SK-N-SH (cell line): Measurements from ENCODE around the gene CDH22. TPM values are rescaled to one million over a fixed set of nuclear protein-coding genes. Genes with fewer than 3 reads are reported as not detected.

Source experiments
- CTCF ChIA-PET: fragments of 300-600, 350-600 bp; formaldehyde crosslinking; extraction: SDS; loops from one replicate; lab custom pipeline; 2021; lab: Yijun Ruan, JAX
- POLR2A ChIA-PET: fragments of 350-600 bp; sonication (Branson Sonifier 250); formaldehyde crosslinking; extraction: SDS; loops from one replicate; lab custom pipeline; 2020; ENCODE audit warnings: antibody characterized with exemption, inconsistent platforms; lab: Yijun Ruan, JAX
- DNase-seq: peaks from one replicate; pipeline ENCODE4 v3.0.0; 2012
- H2AFZ ChIP-seq: fragments of 200-600 bp; sonication (generic); 2 replicates; pipeline ENCODE4 v1.8.1; 2016; ENCODE audit warnings: antibody characterized with exemption, mild to moderate bottlenecking, low read depth
- H3F3A ChIP-seq: fragments of 200-600 bp; sonication (generic); replicated peaks from 2 replicates; pipeline ENCODE3; 2016; ENCODE audit warnings: antibody characterized with exemption, mild to moderate bottlenecking; ENCODE audit not compliant: insufficient read depth
- H3K27ac ChIP-seq, 2 experiments: fragments of 200-500 bp in 1 of 2; fragments of 200-600 bp in 1 of 2; sonication (Bioruptor generic) in 1 of 2; sonication (generic), shearing (Covaris generic) in 1 of 2; 2 replicates each; pipeline versions ENCODE4 v1.5.1 to v1.6.1; 2014 to 2016; ENCODE audit warnings: low read depth in 2 of 2, inconsistent platforms in 1 of 2, low read length in 1 of 2, mild to moderate bottlenecking in 1 of 2, mixed read lengths in 1 of 2
- H3K27me3 ChIP-seq: fragments of 200-600 bp; sonication (generic), shearing (Covaris generic); 2 replicates; pipeline ENCODE4 v1.6.1; 2016; ENCODE audit warnings: mixed run types; ENCODE audit not compliant: insufficient read depth
- H3K36me3 ChIP-seq, 2 experiments: fragments of 200-500 bp in 1 of 2; fragments of 200-600 bp in 1 of 2; sonication (Bioruptor generic) in 1 of 2; sonication (generic) in 1 of 2; replicated peaks in 1 of 2; 2 replicates each; pipeline versions ENCODE3 to v1.5.1; 2014 to 2016; ENCODE audit warnings: low read length in 1 of 2, mild to moderate bottlenecking in 1 of 2; ENCODE audit not compliant: insufficient read depth in 2 of 2, control insufficient read depth in 1 of 2
- H3K4me1 ChIP-seq, 2 experiments: fragments of 200-500 bp in 1 of 2; fragments of 200-600 bp in 1 of 2; sonication (Bioruptor generic) in 1 of 2; sonication (generic), shearing (Covaris generic) in 1 of 2; 2 replicates each; pipeline versions ENCODE4 v1.5.1 to v1.6.1; 2014 to 2016; ENCODE audit warnings: low read depth in 1 of 2, low read length in 1 of 2, mixed run types in 1 of 2; ENCODE audit not compliant: insufficient read depth in 2 of 2, control insufficient read depth in 1 of 2
- H3K4me2 ChIP-seq: fragments of 200-600 bp; sonication (generic), shearing (Covaris generic); 2 replicates; pipeline ENCODE4 v1.6.1; 2017; ENCODE audit warnings: mixed run types
- H3K4me3 ChIP-seq, 2 experiments: fragments of 200-500 bp in 1 of 2; fragments of 200-600 bp in 1 of 2; sonication (Bioruptor generic) in 1 of 2; sonication (generic), shearing (Covaris generic) in 1 of 2; 2 replicates each; pipeline versions ENCODE4 v1.5.1 to v1.8.1; 2014 to 2016; ENCODE audit warnings: low read depth in 2 of 2, inconsistent platforms in 1 of 2, low read length in 1 of 2, mild to moderate bottlenecking in 1 of 2, mixed read lengths in 1 of 2, moderate library complexity in 1 of 2
- H3K79me2 ChIP-seq: fragments of 200-600 bp; sonication (generic); 2 replicates; pipeline ENCODE4 v1.8.1; 2017; ENCODE audit warnings: mild to moderate bottlenecking; ENCODE audit not compliant: insufficient read depth
- H3K9ac ChIP-seq: fragments of 200-600 bp; sonication (generic); 2 replicates; pipeline ENCODE4 v1.6.1; 2017; ENCODE audit warnings: mixed run types
- H3K9me2 ChIP-seq: fragments of 200-600 bp; sonication (generic); 2 replicates; pipeline ENCODE4 v1.6.1; 2017; ENCODE audit warnings: mixed run types
- H3K9me3 ChIP-seq: fragments of 200-600 bp; sonication (generic); 2 replicates; pipeline ENCODE4 v1.6.1; 2017; ENCODE audit warnings: mixed run types, mild to moderate bottlenecking, moderate library complexity
- H4K20me1 ChIP-seq: fragments of 200-600 bp; sonication (generic); 2 replicates; pipeline ENCODE4 v1.6.1; 2017; ENCODE audit warnings: mild to moderate bottlenecking, mixed run types; ENCODE audit not compliant: insufficient read depth
- ELF1 ChIP-seq: IDR thresholded peaks from 2 replicates; pipeline ENCODE4 v1.4.0; 2012
- FOSL2 ChIP-seq: IDR thresholded peaks from 2 replicates; pipeline ENCODE4 v1.4.0; 2012; ENCODE audit warnings: low read depth, mild to moderate bottlenecking, moderate library complexity, borderline replicate concordance
- FOXJ3 ChIP-seq: sonication (generic); formaldehyde crosslinking; IDR thresholded peaks from 2 replicates; pipeline ENCODE4 v1.5.1; 2020; ENCODE audit warnings: mild to moderate bottlenecking, missing genetic modification reagents
- MEF2A ChIP-seq: IDR thresholded peaks from 2 replicates; pipeline ENCODE4 v1.4.0; 2012; ENCODE audit warnings: low read depth, borderline replicate concordance
- NRF1 ChIP-seq: IDR thresholded peaks from 2 replicates; pipeline ENCODE4 v1.6.1; 2012; ENCODE audit warnings: low read depth, mild to moderate bottlenecking, low read length
- RCOR1 ChIP-seq: fragments of 150-350 bp; IDR thresholded peaks from 2 replicates; pipeline ENCODE4 v1.6.1; 2017; ENCODE audit warnings: antibody characterized with exemption, low read length
- RFX5 ChIP-seq: IDR thresholded peaks from 2 replicates; pipeline ENCODE4 v1.6.1; 2012; ENCODE audit warnings: mild to moderate bottlenecking, improper control_type of control experiment, low read length
- RXRA ChIP-seq: IDR thresholded peaks from 2 replicates; pipeline ENCODE4 v1.4.0; 2012; ENCODE audit warnings: low read depth, mild to moderate bottlenecking, borderline replicate concordance
- TEAD4 ChIP-seq: IDR thresholded peaks from 2 replicates; pipeline ENCODE4 v1.4.0; 2012; ENCODE audit warnings: mild to moderate bottlenecking, borderline replicate concordance; ENCODE audit not compliant: insufficient read depth
- USF2 ChIP-seq: fragments of 150-350 bp; IDR thresholded peaks from 2 replicates; pipeline ENCODE4 v1.6.1; 2017; ENCODE audit warnings: antibody characterized with exemption, low read length, low read depth, borderline replicate concordance
- WGBS: methylation state at CpG from one replicate; pipeline ENCODE4 v1.1.6; 2017; ENCODE audit warnings: low lambda C conversion rate; 5-methylcytosine and 5-hydroxymethylcytosine counted together
- polyA plus RNA-seq, 3 experiments: library from polyadenylated mRNA; depleted of rRNA; stranded (reverse); fragments of >200 nt; gene quantifications; 2 replicates each; pipeline ENCODE4 v1.2.3, GENCODE V29; 2012
- TF ChIP-seq, protein P1 (sequence below): fragments of 150-350 bp; IDR thresholded peaks from 2 replicates; pipeline ENCODE4 v1.6.1; 2016; ENCODE audit warnings: mild to moderate bottlenecking, low read depth, low read length
- TF ChIP-seq, protein P2 (sequence below): IDR thresholded peaks from 2 replicates; pipeline ENCODE4 v1.4.0; 2012; ENCODE audit warnings: low read depth, borderline replicate concordance
- TF ChIP-seq, protein P3 (sequence below): IDR thresholded peaks from 2 replicates; pipeline ENCODE4; 2012

Gene CDH22
- polyA plus RNA-seq, 1 of the 3 experiments (the other 2 are of a cell fraction) = not detected

- Histone ChIP-seq H3F3A (peaks cover 12% of the 10 kb centered on the region), H3K79me2 (no peaks in the 10 kb centered on the region), H3K9ac (no peak overlapping the region), H4K20me1 (no peaks in the 10 kb centered on the region), H3K36me3 (peaks cover 5 to 12% of the 10 kb centered on the region in 2 experiments), H3K4me3 (no peak overlapping the region), H2AFZ (no peak overlapping the region), H3K4me2 (no peak overlapping the region), H3K9me2 (no peaks in the 10 kb centered on the region), H3K27me3 (no peaks in the 10 kb centered on the region), H3K4me1 (peaks cover 16 to 59% of the 10 kb centered on the region in 2 experiments; a peak in 3 of 4 replicates), H3K9me3 (no peaks in the 10 kb centered on the region), H3K27ac (peak overlapping the region in 1 of 2 experiments; percentile 22; a peak in 2 of 4 replicates)
- WGBS = 87% methylated on average over 8 of the region's 8 CpGs
- ChIA-PET POLR2A (interaction anchor here (0.7 to 1.6 kb wide), 5 partner anchors 10 to 40 kb away, joined by 3 to 4 read pairs (median 3); no protein-coding TSS in a partner anchor), CTCF (interaction anchor here (0.8 to 11.6 kb wide), 12 partner anchors 10 to 377 kb away, joined by 3 to 219 read pairs (median 24); partner anchors contain the start of gene CDH22)
- TF ChIP-seq RCOR1 (no peak), RXRA (no peak), FOXJ3 (no peak), ELF1 (no peak), USF2 (no peak), NRF1 (no peak), RFX5 (no peak), FOSL2 (no peak), TEAD4 (no peak), MEF2A (no peak)
- TF ChIP-seq, protein P1, sequence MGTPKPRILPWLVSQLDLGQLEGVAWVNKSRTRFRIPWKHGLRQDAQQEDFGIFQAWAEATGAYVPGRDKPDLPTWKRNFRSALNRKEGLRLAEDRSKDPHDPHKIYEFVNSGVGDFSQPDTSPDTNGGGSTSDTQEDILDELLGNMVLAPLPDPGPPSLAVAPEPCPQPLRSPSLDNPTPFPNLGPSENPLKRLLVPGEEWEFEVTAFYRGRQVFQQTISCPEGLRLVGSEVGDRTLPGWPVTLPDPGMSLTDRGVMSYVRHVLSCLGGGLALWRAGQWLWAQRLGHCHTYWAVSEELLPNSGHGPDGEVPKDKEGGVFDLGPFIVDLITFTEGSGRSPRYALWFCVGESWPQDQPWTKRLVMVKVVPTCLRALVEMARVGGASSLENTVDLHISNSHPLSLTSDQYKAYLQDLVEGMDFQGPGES = no peak
- TF ChIP-seq, protein P2, sequence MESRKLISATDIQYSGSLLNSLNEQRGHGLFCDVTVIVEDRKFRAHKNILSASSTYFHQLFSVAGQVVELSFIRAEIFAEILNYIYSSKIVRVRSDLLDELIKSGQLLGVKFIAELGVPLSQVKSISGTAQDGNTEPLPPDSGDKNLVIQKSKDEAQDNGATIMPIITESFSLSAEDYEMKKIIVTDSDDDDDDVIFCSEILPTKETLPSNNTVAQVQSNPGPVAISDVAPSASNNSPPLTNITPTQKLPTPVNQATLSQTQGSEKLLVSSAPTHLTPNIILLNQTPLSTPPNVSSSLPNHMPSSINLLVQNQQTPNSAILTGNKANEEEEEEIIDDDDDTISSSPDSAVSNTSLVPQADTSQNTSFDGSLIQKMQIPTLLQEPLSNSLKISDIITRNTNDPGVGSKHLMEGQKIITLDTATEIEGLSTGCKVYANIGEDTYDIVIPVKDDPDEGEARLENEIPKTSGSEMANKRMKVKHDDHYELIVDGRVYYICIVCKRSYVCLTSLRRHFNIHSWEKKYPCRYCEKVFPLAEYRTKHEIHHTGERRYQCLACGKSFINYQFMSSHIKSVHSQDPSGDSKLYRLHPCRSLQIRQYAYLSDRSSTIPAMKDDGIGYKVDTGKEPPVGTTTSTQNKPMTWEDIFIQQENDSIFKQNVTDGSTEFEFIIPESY = no peak
- TF ChIP-seq, protein P3, sequence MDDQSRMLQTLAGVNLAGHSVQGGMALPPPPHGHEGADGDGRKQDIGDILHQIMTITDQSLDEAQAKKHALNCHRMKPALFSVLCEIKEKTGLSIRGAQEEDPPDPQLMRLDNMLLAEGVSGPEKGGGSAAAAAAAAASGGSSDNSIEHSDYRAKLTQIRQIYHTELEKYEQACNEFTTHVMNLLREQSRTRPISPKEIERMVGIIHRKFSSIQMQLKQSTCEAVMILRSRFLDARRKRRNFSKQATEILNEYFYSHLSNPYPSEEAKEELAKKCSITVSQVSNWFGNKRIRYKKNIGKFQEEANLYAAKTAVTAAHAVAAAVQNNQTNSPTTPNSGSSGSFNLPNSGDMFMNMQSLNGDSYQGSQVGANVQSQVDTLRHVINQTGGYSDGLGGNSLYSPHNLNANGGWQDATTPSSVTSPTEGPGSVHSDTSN = no peak
- DNase-seq = no peak
Measured at GRCh38 chr20:46346770-46347169, 38.5 kb upstream of the CDH22 start.
